Measurements from ENCODE around the gene CELF3.
"Not testable (repeated sequence)": the region's sequence is repeated elsewhere in the genome, so short reads cannot be mapped to it uniquely, and the experiment has no call there.

Gene CELF3

DNA sequence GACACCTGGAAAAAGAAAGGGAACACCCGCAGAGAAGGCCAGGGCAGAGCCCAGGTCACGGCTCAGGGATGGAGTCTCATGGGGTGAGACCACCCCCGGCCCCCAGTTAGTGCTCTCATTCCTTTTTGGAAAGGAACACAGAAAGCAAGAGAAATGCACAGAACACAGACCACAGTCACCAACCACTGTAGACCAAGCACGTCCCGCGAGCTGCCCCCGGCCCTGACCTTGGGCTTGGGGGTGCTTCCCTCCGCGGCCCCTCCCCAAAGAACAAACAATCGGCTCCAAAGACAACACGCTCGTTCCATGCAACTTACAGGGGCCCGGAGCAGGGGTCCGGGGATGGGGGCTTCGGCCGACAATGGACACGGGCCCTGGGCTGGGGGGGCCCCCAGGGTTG, 12.8 kb downstream of the CELF3 start:
- DNase-seq (ENCODE audit: low read depth, low spot score) = no peak

DNA sequence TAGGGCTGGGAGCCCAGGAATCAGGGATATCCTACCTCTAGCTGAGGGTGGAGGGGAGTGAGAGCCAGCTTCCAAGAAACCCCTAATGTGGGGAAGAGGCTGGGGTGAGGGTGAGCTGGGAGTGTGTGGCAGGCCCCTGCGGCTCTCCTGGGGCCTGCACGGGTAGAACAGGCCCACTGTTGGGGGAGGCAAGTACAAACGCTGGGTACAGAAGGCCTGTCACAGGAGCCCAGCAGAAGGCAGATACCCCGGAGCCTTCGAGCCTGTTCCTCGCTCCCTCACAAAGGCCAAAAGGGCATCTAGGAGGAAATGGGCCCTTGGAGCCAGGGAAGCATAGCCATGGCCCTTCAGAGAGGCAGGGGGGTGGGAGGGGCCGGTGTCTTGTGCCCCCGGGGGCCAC, 13.7 kb downstream of the CELF3 start:
- no peak for DNase-seq (ENCODE audit: low read depth, low spot score)

DNA sequence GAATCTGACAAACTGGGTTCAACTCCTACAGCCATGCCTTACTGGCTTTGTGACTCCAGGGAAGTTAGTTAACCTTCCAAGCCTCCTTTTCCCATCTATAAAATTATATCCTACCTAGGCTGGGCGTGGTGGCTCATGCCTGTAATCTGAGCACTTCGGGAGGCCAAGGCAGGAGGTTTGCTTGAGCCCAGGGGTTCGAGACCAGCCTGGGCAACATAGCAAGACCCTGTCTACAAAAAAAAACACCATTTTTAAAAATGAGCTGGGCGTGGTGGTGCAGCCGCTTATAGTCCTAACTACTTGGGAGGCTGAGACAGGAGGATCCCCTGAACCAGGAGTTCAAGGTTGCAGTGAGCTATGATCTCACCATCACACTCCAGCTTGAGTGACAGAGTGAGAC, 15.1 kb downstream of the CELF3 start:
- DNase-seq (ENCODE audit: low read depth, low spot score) = no peak

DNA sequence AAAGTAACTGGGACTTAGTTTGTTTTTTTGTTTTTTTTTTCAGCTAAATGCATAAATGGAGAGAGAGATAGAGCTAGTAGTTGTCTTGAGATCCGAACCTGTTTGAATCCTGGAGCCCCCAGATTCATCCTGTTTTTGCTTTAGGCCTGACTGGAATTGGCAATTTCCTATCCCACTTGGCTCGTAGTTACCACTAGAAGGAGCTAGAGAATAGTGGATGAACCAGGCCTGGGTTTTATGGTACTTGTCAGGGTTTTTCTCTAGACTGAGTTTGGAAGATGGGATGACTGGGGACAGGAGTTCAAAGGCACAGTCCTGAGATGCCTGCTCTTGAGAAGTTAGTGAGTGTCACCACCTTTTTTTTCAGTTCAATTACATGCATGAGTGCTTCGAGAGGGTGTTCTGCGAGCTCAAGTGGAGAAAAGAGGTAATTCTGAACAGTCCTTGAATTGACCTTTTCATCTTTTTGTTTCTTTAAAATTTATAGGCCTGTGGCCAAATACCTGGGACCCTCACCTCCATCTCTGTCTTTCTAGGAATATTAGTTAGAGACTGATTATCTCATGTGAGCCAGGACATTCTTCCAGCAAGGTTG, 23.4 kb downstream of the CELF3 start:
- no peak for DNase-seq (ENCODE audit: low read depth, low spot score)

DNA sequence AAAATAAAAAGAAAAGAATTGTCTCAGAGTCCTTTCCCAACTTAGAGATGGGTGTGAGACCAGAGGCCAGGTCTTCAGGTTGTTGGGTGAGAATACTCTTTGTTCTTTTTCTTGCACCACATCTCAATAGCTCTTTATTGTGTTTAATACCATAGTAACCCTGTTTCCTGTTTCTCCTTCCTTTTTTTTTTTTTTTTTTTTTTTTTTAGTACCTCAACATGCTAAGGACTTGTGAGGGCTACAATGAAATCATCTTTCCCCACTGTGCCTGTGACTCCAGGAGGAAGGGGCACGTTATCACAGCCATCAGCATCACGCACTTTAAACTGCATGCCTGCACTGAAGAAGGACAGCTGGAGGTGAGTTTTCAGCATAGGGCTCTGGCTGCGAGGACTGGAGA, 24.4 kb downstream of the CELF3 start:
- no peak for DNase-seq (ENCODE audit: low read depth, low spot score)

DNA sequence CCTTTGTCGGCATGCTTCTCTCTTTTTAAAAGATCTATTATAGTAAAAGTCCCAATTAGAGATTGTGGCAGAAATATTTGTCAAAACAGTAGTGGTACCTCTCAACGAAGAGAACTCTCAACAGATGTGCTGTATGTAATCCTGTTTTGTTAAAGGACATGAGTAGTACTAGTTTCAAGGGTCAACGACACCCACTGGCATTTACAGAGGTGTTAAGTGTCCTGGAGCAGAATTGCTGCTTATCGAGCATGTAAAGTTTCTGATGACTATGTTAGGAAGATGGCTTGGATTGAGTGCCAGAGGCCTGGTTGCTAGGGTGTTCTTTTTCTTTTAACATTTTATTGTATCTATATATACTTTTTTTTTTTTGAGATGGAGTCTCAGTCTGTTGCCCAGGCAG, 27.1 kb downstream of the CELF3 start:
- DNase-seq (ENCODE audit: low read depth, low spot score) = no peak

DNA sequence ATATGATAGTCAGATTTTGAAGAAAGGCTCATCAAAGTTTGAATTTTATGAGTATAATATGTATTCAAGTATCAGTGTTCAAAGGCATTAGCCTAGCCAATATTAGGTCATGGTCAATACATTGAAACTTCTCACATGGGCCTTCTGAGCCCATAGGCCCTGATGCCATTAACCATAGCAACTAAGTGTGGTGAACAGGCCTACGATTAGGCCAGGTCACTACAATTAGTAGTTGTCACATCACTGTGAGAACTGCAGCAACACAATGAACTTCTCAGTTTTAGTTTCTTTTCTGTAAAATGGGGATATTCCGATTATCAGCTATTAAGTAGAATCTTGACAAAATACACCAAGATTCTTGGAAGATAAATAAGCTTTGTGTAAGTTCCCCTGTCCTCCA, 30.0 kb downstream of the CELF3 start:
- DNase-seq (ENCODE audit: low read depth, low spot score) = no peak

DNA sequence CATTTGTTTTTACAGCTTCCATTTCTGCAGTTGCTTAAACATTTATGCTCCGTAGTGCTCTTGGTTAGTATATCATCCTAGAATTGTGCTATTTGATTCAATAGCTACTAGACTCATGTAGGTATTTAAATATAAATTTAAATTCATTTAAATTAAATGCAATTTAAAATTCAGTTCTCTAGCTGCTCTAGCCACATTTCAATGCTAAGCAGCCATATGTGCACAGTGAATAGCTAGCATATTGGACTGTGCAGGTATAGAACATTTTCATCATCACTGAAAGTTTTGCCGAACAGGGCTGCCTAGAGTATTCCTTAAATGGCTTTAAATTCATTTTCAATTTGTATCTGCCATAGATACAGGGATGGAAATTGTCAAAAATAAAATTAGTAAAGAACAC, 32.5 kb downstream of the CELF3 start:
- DNase-seq (ENCODE audit: low read depth, low spot score) = no peak

DNA sequence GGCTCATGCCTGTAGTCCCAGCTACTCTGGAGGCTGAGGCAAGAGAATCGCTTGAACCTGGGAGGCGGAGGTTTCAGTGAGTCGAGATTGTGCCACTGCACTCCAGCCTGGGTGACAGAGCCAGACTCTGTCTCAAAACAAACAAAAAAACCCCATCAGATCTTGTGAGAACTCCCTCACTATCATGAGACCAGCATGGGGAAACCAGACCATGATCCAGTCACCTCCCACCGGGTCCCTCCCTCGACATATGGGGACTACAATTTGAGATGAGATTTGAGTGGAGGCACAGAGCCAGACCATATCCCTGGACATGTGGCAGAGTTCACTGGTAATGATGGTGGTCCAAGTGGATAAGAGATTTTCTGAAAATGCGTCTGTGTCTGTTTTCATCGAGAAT, 33.7 kb downstream of the CELF3 start:
- DNase-seq (ENCODE audit: low read depth, low spot score) = not testable (repeated sequence)

DNA sequence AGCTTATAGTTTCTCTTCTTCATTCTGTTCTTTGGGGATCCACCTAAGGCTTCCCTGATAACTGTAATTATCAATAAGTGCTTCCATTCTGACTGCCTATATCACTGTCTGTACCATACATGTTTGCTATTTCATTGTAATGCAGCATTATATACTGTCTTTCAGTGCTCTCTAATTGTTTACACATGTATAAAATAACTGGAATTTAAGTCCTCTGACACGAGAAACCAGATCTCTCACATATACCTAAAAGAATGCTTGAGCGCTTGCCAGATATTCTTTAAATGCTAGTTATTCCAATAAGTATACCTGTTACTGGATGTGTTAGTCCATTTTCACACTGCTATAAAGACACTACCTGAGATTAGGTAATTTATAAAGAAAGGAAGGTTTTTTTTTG, 34.7 kb downstream of the CELF3 start:
- no peak for DNase-seq (ENCODE audit: low read depth, low spot score)

DNA sequence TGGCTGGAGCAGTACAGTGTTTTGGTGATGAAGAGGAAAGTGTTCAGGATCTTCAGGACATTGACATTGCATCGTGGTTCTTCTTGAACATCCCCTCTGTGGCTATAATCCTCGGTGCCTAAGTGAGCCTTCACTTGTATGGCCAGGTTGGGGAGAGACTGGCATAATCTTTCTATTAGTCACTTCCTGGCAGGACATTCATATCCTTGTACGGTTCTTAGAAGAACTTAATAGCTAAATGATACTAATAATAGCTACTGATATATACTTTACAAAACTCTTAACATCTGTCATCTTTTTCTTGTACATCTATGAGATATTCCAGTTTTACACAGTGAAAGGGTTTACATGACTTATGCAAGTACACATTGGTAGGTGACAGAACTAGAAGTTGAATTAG, 35.8 kb downstream of the CELF3 start:
- DNase-seq (ENCODE audit: low read depth, low spot score) = no peak

DNA sequence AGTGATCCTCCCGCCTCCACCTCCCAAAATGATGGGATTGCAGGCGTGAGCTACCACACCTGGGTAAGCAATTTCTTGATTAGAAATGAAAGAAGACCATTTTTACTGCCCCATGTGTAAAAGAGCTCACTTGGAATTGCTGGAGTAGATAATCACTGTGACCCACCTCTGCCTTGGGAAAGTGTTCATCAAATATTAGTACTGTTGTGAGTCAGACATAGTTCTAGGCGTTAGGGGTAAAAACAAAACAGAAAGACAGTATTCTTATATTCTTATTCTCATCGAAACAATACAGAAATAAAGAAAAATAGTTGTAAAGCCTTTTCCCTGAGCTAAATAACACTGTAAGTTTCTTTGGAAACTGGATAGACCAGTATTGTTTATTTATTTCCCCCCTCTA, 36.2 kb downstream of the CELF3 start:
- no peak for DNase-seq (ENCODE audit: low read depth, low spot score)

DNA sequence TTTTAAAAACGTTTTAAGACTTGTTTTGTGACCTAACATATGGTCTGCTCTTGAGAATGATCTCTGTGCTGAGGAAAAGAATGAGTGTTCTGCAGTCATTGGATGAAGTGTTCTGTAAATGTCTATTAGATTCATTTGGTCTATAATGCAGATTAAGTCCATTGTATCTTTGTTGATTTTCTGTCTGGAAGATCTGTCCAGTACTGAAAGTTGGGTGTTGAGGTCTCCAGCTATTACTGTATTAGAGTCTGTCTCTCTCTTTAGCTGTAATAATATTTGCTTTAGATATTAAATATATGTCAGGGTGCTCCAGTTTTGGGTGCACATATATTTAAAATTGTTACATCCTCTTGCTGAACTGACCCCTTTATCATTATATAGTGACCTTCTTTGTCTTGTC, 43.2 kb downstream of the CELF3 start:
- DNase-seq (ENCODE audit: low read depth, low spot score) = no peak

DNA sequence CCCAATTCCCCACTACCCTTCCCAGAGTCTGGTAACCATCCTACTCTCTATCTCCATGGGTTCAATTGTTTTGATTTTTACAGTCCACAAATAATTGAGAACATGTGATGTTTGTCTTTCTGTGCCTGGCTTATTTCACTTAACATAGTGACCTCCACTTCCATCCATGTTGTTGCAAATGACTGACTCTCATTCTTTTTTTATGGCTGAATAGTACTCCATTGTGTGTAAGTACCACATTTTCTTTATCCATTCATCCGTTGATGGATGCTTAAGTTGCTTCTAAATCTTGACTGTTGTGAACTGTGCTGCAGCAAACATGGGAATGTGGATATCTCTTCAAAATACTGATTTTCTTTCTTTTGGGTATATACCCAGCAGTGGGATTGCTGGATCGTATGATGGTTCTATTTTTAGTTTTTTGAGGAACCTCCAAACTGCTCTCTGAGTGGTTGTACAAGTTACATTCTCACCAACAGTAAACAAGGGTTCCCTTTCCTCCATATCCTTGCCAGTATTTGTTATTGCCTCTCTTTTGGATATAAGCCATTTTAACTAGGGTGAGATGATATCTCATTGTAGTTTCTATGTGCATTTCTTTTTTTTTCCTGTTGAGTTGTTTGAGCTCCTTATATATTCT, 46.4 kb downstream of the CELF3 start:
- DNase-seq (ENCODE audit: low read depth, low spot score) = not testable (repeated sequence)

DNA sequence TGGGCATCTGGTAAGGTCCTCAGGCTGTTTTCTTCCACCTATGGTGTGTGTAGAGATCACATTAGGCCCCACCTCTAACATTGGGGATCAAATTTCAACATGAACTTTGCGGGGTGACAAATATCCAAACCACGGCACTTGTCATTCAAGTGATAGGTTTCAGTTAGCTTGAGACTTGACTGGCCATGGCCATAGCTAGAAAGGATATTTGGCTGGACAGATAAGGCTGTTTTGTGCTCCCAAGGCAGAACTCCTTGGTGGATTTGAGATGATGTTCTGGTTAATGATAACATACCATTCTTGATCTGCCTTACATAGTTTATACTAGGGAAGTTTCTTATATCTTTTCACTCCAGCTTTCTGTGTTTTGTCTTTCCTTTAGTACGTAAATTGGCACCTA, 48.5 kb downstream of the CELF3 start:
- no peak for DNase-seq (ENCODE audit: low read depth, low spot score)

DNA sequence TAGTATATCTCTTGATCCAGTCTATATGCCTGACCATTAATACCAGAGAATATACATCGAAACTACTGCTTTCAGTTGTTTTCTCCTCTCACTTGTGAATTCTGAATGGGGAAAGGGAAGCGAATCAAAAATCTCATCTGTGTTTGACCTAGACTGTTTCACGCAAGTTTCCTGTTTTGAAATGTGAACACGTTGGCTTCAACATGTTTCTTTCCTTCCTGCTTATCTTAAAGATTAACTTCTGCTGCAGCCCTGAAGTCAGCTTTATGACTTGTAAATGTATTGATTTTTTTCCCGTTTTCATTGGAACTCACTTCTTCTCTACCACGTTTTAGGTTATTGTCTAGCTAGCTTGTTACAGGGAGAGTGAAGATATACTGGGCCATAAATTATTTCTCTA, 54.9 kb downstream of the CELF3 start:
- DNase-seq (ENCODE audit: low read depth, low spot score) = no peak

DNA sequence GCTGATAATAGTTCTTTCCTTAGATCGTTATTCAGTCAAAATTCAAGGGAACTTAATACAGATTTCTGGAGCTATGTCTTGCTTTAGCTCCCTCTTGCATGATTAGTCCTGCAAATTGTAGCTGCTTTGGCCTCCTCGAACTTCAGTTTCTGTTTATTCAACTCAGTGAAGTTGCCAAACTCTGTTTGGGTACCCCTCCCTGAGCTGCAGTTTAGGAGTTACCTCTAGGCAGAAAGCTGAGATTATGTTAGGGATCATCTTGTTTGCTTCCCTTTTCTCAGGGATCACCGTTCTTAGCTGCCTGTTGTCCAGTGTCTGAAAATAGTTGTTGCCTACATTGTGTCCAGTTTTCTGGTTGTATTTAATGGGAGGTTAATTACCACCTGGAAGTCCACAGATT, 61.2 kb downstream of the CELF3 start:
- no peak for DNase-seq (ENCODE audit: low read depth, low spot score)

DNA sequence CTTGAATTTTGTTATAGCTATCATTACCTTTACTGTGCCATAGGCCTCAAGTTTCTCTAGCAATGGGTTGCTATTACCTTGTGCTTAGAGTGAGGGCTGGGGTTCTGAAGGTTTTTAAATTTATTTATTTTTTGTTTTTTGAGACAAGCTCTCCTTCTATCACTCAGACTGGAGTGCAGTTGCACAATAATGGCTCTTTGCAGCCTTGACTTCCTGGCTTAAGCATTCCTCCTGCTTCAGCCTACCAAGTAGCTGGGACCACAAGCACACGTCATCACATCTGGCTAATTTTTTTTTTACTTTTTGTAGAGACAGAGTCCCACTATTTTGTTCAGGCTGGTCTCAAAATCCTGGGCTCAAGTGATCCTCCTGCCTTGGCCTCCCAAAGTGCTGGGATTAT, 63.2 kb downstream of the CELF3 start:
- no peak for DNase-seq (ENCODE audit: low read depth, low spot score)

All from activated CD4-positive, CD25-positive, alpha-beta regulatory T cell treated with anti-CD3 and anti-CD28 coated beads, Interleukin-2, amount 50 U/mL, for 16 hours (primary cell).